CD4-positive, alpha-beta T cell (primary cell): ENCODE results near the gene MC2R. TPM values are rescaled to one million over a fixed set of nuclear protein-coding genes. Genes with fewer than 3 reads are reported as not detected.

Source experiments
- ATAC-seq: fragments of 200-7000 bp; cut with Tn5 transposase; one replicate; pipeline ENCODE4 v1.10.0; 2022; ENCODE audit warnings: mild to moderate bottlenecking; ENCODE audit not compliant: poor library complexity
- CTCF ChIA-PET: fragments of 350-600 bp; sonication (Branson Sonifier 250); formaldehyde crosslinking; loops from one replicate; lab custom pipeline; 2021; ENCODE audit warnings: antibody characterized with exemption, inconsistent platforms; lab: Charles Lee
- POLR2A ChIA-PET: fragments of 350-600 bp; sonication (Branson Sonifier 250); formaldehyde crosslinking; loops from one replicate; lab custom pipeline; 2021; ENCODE audit warnings: antibody characterized with exemption, inconsistent platforms; lab: Charles Lee
- DNase-seq, 14 experiments: peaks; one replicate each; pipeline ENCODE4 v3.0.0-alpha.2; 2013 to 2020; ENCODE audit warnings: mixed read lengths in 2 of 14
- H3K27ac ChIP-seq, 2 donors: one replicate each; pipeline versions ENCODE4 v1.5.1 to v1.7.0; 2013; ENCODE audit warnings: low read length in 2 of 2, low read depth in 1 of 2, mild to moderate bottlenecking in 1 of 2
- H3K27me3 ChIP-seq, 2 experiments: 1 replicate in 1 of 2; 2 replicates in 1 of 2; pipeline versions ENCODE4 v1.6.1 to v1.7.0; 2013; ENCODE audit warnings: low read length in 2 of 2, control low read depth in 1 of 2, mild to moderate bottlenecking in 1 of 2, moderate library complexity in 1 of 2; ENCODE audit not compliant: insufficient read depth in 2 of 2, control insufficient read depth in 1 of 2
- H3K36me3 ChIP-seq: one replicate; pipeline ENCODE4 v1.6.1; 2013; ENCODE audit warnings: low read length, control low read depth; ENCODE audit not compliant: insufficient read depth
- H3K4me1 ChIP-seq: one replicate; pipeline ENCODE4 v1.6.1; 2013; ENCODE audit warnings: low read length, control low read depth; ENCODE audit not compliant: insufficient read depth
- H3K4me3 ChIP-seq: one replicate; pipeline ENCODE4 v1.5.1; 2013; ENCODE audit warnings: mild to moderate bottlenecking, low read length, moderate library complexity
- H3K9me3 ChIP-seq, 2 experiments: 1 replicate in 1 of 2; 2 replicates in 1 of 2; pipeline versions ENCODE4 v1.6.1 to v1.7.0; 2013; ENCODE audit warnings: low read length in 2 of 2, mild to moderate bottlenecking in 2 of 2, control low read depth in 1 of 2, moderate library complexity in 1 of 2; ENCODE audit not compliant: control insufficient read depth in 1 of 2, insufficient read depth in 1 of 2
- H3K27ac Mint-ChIP-seq: one replicate; pipeline ENCODE4 v1.8.0; 2020; ENCODE audit warnings: mixed read lengths
- H3K27me3 Mint-ChIP-seq: one replicate; pipeline ENCODE4 v1.8.0; 2021; ENCODE audit warnings: mixed read lengths
- H3K36me3 Mint-ChIP-seq: one replicate; pipeline ENCODE4 v1.8.0; 2021; ENCODE audit warnings: low read depth, mixed read lengths
- H3K4me1 Mint-ChIP-seq: one replicate; pipeline ENCODE4 v1.8.0; 2021; ENCODE audit warnings: low read depth, mixed read lengths
- H3K4me3 Mint-ChIP-seq: one replicate; pipeline ENCODE4 v1.8.0; 2020; ENCODE audit warnings: mild to moderate bottlenecking, mixed read lengths
- H3K9me3 Mint-ChIP-seq: one replicate; pipeline ENCODE4 v1.8.0; 2020; ENCODE audit warnings: mixed read lengths
- intact Hi-C, 2 experiments: fragments of 100-400 bp; cut with DNase I in 1 of 2; cut with micrococcal nuclease in 1 of 2; formaldehyde crosslinking; loops; one replicate each; pipeline versions ENCODE4 v1.15.1 to v1.9.0; 2023 to 2025; cut with DNase I, micrococcal nuclease
- total RNA-seq, 174 experiments: library from RNA in 2 of 174; stranded (reverse) in 2 of 174; gene quantifications; one replicate each; pipeline ENCODE4 v1.2.3 and lab custom pipeline; 2021 to 2026
- TF ChIP-seq, protein P1 (sequence below): fragments of 200-600 bp; IDR thresholded peaks from one replicate; pipeline ENCODE4 v1.8.0; 2022; ENCODE audit warnings: antibody characterized with exemption, mild to moderate bottlenecking

Gene MC2R
- total RNA-seq, 2 experiments from 2014 or later, result not detected

DNA sequence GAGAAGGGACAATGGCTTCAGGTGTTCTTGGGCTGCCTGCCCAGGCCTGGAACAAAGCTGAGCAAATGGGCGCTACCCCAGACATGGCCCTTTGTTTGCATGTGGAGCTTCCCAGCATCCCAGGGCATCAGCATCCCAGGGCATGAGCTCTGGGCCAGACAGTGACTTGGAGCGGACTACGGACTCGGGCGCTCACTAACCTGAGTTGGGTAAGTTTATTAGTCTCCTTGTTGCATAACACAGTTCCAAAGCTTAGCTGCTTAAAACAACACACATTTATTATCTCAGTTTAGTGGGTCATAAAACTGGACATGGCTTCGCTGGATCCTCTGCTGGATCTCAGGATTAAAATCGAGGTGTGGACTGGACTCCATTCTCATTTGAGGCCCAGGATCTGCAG lies 35.8 kb downstream of the MC2R start:
- TF ChIP-seq, protein P1, sequence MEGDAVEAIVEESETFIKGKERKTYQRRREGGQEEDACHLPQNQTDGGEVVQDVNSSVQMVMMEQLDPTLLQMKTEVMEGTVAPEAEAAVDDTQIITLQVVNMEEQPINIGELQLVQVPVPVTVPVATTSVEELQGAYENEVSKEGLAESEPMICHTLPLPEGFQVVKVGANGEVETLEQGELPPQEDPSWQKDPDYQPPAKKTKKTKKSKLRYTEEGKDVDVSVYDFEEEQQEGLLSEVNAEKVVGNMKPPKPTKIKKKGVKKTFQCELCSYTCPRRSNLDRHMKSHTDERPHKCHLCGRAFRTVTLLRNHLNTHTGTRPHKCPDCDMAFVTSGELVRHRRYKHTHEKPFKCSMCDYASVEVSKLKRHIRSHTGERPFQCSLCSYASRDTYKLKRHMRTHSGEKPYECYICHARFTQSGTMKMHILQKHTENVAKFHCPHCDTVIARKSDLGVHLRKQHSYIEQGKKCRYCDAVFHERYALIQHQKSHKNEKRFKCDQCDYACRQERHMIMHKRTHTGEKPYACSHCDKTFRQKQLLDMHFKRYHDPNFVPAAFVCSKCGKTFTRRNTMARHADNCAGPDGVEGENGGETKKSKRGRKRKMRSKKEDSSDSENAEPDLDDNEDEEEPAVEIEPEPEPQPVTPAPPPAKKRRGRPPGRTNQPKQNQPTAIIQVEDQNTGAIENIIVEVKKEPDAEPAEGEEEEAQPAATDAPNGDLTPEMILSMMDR, result no peak
- Mint-ChIP-seq H3K4me1 (no peaks in the 10 kb centered on the region), H3K4me3 (no peak overlapping the region), H3K36me3 (no peaks in the 10 kb centered on the region), H3K27me3 (peaks cover 3% of the 10 kb centered on the region), H3K27ac (no peak overlapping the region), H3K9me3 (no peaks in the 10 kb centered on the region)
- DNase-seq (no peak), ATAC-seq (no peak)
- H3K4me1 ChIP-seq, result no peaks in the 10 kb centered on the region
- H3K27ac ChIP-seq, result no peak overlapping the region
- ChIA-PET POLR2A (no interaction called here), CTCF (no interaction called here)
- no peak overlapping the region for H3K4me3 ChIP-seq
- no peaks in the 10 kb centered on the region for H3K36me3 ChIP-seq
- H3K27me3 ChIP-seq, result peaks cover 0 to 3% of the 10 kb centered on the region in 2 experiments
- H3K9me3 ChIP-seq, result peaks cover 0 to 11% of the 10 kb centered on the region in 2 experiments
- intact Hi-C loops, result no loop called here

DNA sequence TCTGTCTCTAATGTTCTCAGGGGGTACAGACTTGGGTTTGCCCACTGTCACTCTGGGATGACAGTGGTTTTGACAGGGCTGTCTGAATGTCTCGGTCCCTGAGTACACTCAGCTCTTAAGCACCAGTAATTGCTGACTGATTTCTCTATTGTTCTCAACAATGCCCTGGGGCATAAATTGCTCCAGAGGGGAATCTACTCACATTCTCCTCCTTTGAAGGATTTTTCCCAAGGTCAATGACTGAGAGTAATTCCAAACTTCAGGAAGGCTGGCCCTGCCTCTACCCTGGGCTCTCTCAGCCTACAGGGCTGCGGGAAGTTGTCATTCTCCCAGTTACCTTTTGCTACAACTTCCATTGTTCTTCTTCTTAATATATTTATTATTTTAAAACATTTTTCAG lies 36.5 kb downstream of the MC2R start:
- no peaks in the 10 kb centered on the region for H3K9me3 Mint-ChIP-seq
- TF ChIP-seq, protein P1, result no peak
- H3K27me3 Mint-ChIP-seq, result no peaks in the 10 kb centered on the region
- Histone ChIP-seq H3K36me3 (no peaks in the 10 kb centered on the region), H3K4me1 (no peaks in the 10 kb centered on the region), H3K27me3 (peaks cover 0 to 3% of the 10 kb centered on the region in 2 experiments), H3K27ac (no peak overlapping the region), H3K9me3 (peaks cover 0 to 11% of the 10 kb centered on the region in 2 experiments), H3K4me3 (no peak overlapping the region)
- no peaks in the 10 kb centered on the region for H3K4me1 Mint-ChIP-seq
- H3K4me3 Mint-ChIP-seq, result no peak overlapping the region
- intact Hi-C loops, result no loop called here
- ChIA-PET CTCF (no interaction called here), POLR2A (no interaction called here)
- no peak overlapping the region for H3K27ac Mint-ChIP-seq
- H3K36me3 Mint-ChIP-seq, result no peaks in the 10 kb centered on the region
- no peak for ATAC-seq
- no peak for DNase-seq

GRCh38 chr18:13877157-13877556 lies 38.2 kb downstream of the MC2R start:
- no peaks in the 10 kb centered on the region for H3K36me3 Mint-ChIP-seq
- intact Hi-C loops, result no loop called here
- Histone ChIP-seq H3K4me1 (no peaks in the 10 kb centered on the region), H3K36me3 (no peaks in the 10 kb centered on the region), H3K27me3 (peaks cover 0 to 3% of the 10 kb centered on the region in 2 experiments), H3K4me3 (no peak overlapping the region), H3K27ac (no peak overlapping the region), H3K9me3 (peaks cover 0 to 11% of the 10 kb centered on the region in 2 experiments)
- DNase-seq, result no peak
- H3K27me3 Mint-ChIP-seq, result peaks cover 8% of the 10 kb centered on the region
- no peak for ATAC-seq
- no peaks in the 10 kb centered on the region for H3K9me3 Mint-ChIP-seq
- no peaks in the 10 kb centered on the region for H3K4me1 Mint-ChIP-seq
- CTCF ChIA-PET, result no interaction called here
- TF ChIP-seq, protein P1, result no peak
- H3K4me3 Mint-ChIP-seq, result no peak overlapping the region
- POLR2A ChIA-PET, result no interaction called here
- H3K27ac Mint-ChIP-seq, result no peak overlapping the region
